Stimulated activated naive CD8-positive, alpha-beta T cell treated with anti-CD3 and anti-CD28 coated beads, Interleukin-15, amount 100 ng/mL, for 72 hours (primary cell): ENCODE measurements around the gene CCDC82.

ENCODE experiments used
- ATAC-seq: fragments of 150-1000 bp; cut with Tn5 transposase; 2 replicates; pipeline ENCODE4 v1.10.0; 2021; ENCODE audit warnings: mild to moderate bottlenecking, moderate library complexity
- DNase-seq, 2 donors: peaks; one replicate each; pipeline ENCODE4 v3.0.0; 2021 to 2022
- H3K27ac Mint-ChIP-seq, 2 donors: one replicate each; pipeline ENCODE4 v1.8.0; 2022; ENCODE audit warnings: mild to moderate bottlenecking in 2 of 2, mixed read lengths in 2 of 2, moderate library complexity in 2 of 2
- H3K27me3 Mint-ChIP-seq: one replicate; pipeline ENCODE4 v1.8.0; 2022; ENCODE audit warnings: mixed read lengths
- H3K4me1 Mint-ChIP-seq: one replicate; pipeline ENCODE4 v1.8.0; 2022; ENCODE audit warnings: mild to moderate bottlenecking, mixed read lengths
- H3K4me3 Mint-ChIP-seq, 2 donors: one replicate each; pipeline ENCODE4 v1.8.0; 2022; ENCODE audit warnings: mild to moderate bottlenecking in 2 of 2, mixed read lengths in 2 of 2, moderate library complexity in 1 of 2
- H3K9me3 Mint-ChIP-seq, 2 donors: one replicate each; pipeline ENCODE4 v1.8.0; 2022; ENCODE audit warnings: mixed read lengths in 2 of 2

CCDC82 gene

DNA sequence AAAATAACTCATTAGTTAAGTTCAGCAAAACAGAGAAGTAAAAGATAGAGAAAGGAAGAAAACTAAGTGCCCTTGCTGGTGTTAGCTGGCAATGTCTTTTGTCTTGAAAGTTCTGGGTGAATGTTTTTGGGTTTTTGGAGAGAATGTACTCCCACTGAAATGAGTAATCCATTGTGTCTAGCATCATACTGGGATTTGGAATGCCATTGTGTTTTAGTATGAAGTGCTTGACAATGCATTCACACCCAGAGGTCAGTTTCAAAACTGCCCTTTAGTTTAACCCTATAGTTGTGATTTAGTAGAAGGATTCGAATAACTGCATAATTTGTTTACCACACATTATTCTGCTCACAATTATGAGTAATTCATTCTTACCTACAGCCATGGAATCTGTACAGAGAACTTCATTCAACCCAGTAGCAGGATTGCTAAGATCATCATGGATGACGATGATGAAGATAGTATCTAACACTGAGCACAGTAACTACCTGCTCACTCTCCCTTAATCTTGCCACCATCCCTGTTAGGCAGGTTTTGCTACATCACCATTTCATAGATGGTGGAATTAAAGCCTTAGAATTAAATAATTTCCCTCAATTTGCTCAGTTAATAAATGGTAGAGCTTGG, 80.6 kb downstream of the CCDC82 start:
- no peak for DNase-seq
- no peaks in the 10 kb centered on the region for H3K9me3 Mint-ChIP-seq
- H3K4me1 Mint-ChIP-seq = peaks cover 67% of the 10 kb centered on the region
- no peak overlapping the region for H3K4me3 Mint-ChIP-seq
- no peak overlapping the region for H3K27ac Mint-ChIP-seq
- no peak for ATAC-seq
- H3K27me3 Mint-ChIP-seq = no peaks in the 10 kb centered on the region

- H3K4me1 Mint-ChIP-seq = peaks cover 67% of the 10 kb centered on the region
- no peaks in the 10 kb centered on the region for H3K9me3 Mint-ChIP-seq
- H3K27ac Mint-ChIP-seq = peak overlapping the region; percentile 1 to 71
- no peaks in the 10 kb centered on the region for H3K27me3 Mint-ChIP-seq
- ATAC-seq = no peak
- no peak for DNase-seq
- H3K4me3 Mint-ChIP-seq = peak overlapping the region; percentile 61 to 74
Observed at GRCh38 chr11:96307776-96308140, 82.0 kb downstream of the CCDC82 start.

- H3K4me3 Mint-ChIP-seq = peak overlapping the region; percentile 61 to 74
- no peaks in the 10 kb centered on the region for H3K27me3 Mint-ChIP-seq
- H3K27ac Mint-ChIP-seq = peak overlapping the region; percentile 59 to 71
- H3K4me1 Mint-ChIP-seq = peaks cover 73% of the 10 kb centered on the region
- H3K9me3 Mint-ChIP-seq = no peaks in the 10 kb centered on the region
- peak; percentile 83 for ATAC-seq
- DNase-seq = peak in 1 of 2 donors; percentile 16
Observed at GRCh38 chr11:96306933-96307775, 82.6 kb downstream of the CCDC82 start.

DNA sequence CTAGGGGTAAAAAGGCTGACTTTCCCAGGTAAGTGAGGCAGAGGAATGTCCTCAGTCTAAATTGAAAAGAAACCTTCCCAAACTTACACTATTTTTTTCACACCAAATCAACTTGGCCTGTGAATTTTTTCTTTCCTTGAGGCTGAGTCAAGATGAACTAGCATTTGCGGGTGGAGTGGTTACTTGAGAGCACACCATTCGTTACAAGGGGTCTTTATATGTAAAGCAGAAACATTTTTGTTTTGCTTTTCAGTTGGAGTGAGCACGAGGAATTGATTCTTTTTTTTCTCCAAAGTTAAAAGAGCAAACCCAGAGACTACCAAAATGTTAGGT, 83.1 kb downstream of the CCDC82 start:
- H3K27me3 Mint-ChIP-seq = no peaks in the 10 kb centered on the region
- H3K4me3 Mint-ChIP-seq = peak overlapping the region; percentile 61 to 74
- DNase-seq (no peak), ATAC-seq (peak; percentile 66)
- H3K9me3 Mint-ChIP-seq = no peaks in the 10 kb centered on the region
- no peak overlapping the region for H3K27ac Mint-ChIP-seq
- H3K4me1 Mint-ChIP-seq = peaks cover 75% of the 10 kb centered on the region

DNA sequence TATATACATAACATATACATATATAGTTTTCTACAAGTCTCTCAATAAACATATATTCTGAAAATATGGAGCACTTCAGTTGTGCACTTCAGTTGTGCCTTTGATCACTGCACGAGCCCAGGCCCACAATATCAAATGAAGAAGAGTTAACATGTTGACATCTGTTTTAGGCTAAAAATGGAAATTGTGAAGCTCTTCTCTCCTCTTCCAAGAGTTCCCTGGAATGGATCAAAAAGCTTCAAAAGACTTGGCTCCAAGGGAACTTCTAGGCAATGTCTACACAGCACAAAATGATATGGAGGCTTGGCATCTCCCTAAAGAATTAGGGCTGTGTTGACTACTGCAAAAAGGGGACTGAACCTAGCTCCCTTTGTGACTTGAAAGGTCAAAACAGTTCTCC, 83.6 kb downstream of the CCDC82 start:
- no peaks in the 10 kb centered on the region for H3K9me3 Mint-ChIP-seq
- no peaks in the 10 kb centered on the region for H3K27me3 Mint-ChIP-seq
- DNase-seq (no peak), ATAC-seq (no peak)
- H3K4me3 Mint-ChIP-seq = no peak overlapping the region
- H3K27ac Mint-ChIP-seq = no peak overlapping the region
- H3K4me1 Mint-ChIP-seq = peaks cover 77% of the 10 kb centered on the region

DNA sequence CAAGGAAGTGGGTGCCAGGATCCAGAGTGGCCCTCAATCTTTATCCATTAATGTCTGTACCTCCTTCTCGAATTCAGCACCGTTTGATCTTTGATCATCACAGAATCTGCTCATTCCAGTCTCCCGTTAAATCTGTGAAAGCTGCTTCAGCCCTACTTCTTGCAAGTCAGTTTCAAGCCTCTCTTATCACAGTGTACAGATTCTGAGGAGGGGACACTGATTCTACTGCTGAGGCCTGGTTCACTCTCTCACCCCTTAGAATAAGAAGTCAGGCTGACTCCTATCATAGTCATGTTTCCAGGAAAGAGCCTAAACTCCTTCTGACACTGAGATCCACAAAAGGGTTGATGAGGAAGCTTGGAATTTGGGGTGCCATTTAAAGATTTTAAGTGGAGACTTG, 85.7 kb downstream of the CCDC82 start:
- Mint-ChIP-seq H3K27me3 (no peaks in the 10 kb centered on the region), H3K27ac (peak overlapping the region in 1 of 2 donors; percentile 16), H3K9me3 (no peaks in the 10 kb centered on the region), H3K4me3 (no peak overlapping the region), H3K4me1 (peaks cover 82% of the 10 kb centered on the region)
- no peak for ATAC-seq
- DNase-seq = no peak

- no peak for ATAC-seq
- Mint-ChIP-seq H3K4me3 (no peak overlapping the region), H3K27ac (peak overlapping the region in 1 of 2 donors; percentile 20)
Observed at GRCh38 chr11:96303064-96303463, 86.6 kb downstream of the CCDC82 start.

More at GRCh38 chr11:96303064-96303463, 86.6 kb downstream of the CCDC82 start:
- DNase-seq = no peak
- Mint-ChIP-seq H3K27me3 (no peaks in the 10 kb centered on the region), H3K4me1 (peaks cover 79% of the 10 kb centered on the region), H3K9me3 (no peaks in the 10 kb centered on the region)
